Neural progenitor cell (in vitro differentiated cells): ENCODE results near the gene UBE2K. TPM values are rescaled to one million over a fixed set of nuclear protein-coding genes. Genes with fewer than 3 reads are reported as not detected.

Experiments used
- DNase-seq: peaks from one replicate; pipeline ENCODE4 v3.0.0-alpha.2; 2016; ENCODE audit warnings: low spot score
- H2AFZ ChIP-seq: fragments of 200-600 bp; sonication (generic); replicated peaks from 2 replicates; pipeline ENCODE4 v1.6.1; 2016; ENCODE audit warnings: antibody characterized with exemption
- H3F3A ChIP-seq: fragments of 200-600 bp; sonication (generic); 2 replicates; pipeline ENCODE4 v1.6.1; 2016; ENCODE audit warnings: antibody characterized with exemption, low read depth
- H3K27ac ChIP-seq: fragments of 200-600 bp; sonication (generic); 2 replicates; pipeline ENCODE4 v1.5.1; 2016; ENCODE audit warnings: mild to moderate bottlenecking
- H3K27me3 ChIP-seq: fragments of 200-600 bp; sonication (generic); 2 replicates; pipeline ENCODE4 v1.6.1; 2016; ENCODE audit warnings: mild to moderate bottlenecking, moderate library complexity
- H3K36me3 ChIP-seq: fragments of 200-600 bp; sonication (generic); 2 replicates; pipeline ENCODE4 v1.5.1; 2016
- H3K4me1 ChIP-seq: fragments of 200-600 bp; sonication (generic); 2 replicates; pipeline ENCODE4 v1.6.1; 2016; ENCODE audit warnings: mixed run types
- H3K4me2 ChIP-seq: fragments of 200-600 bp; sonication (generic); 2 replicates; pipeline ENCODE4 v1.6.1; 2016
- H3K4me3 ChIP-seq: fragments of 200-600 bp; sonication (generic); 2 replicates; pipeline ENCODE4 v1.5.1; 2016
- H3K79me2 ChIP-seq: fragments of 200-600 bp; sonication (generic); 2 replicates; pipeline ENCODE4 v1.6.1; 2016; ENCODE audit warnings: low read depth
- H3K9ac ChIP-seq: fragments of 200-600 bp; sonication (generic); 2 replicates; pipeline ENCODE4 v1.6.1; 2016
- H3K9me3 ChIP-seq: fragments of 200-600 bp; sonication (generic); 2 replicates; pipeline ENCODE4 v1.5.1; 2016; ENCODE audit warnings: low read depth
- H4K20me1 ChIP-seq: fragments of 200-600 bp; sonication (generic); 2 replicates; pipeline ENCODE4 v1.6.1; 2016; ENCODE audit warnings: low read depth
- H3K27ac Mint-ChIP-seq: 3 replicates; pipeline ENCODE4 v1.8.0; 2021; ENCODE audit warnings: mixed read lengths
- H3K27me3 Mint-ChIP-seq: 2 replicates; pipeline ENCODE4 v1.8.0; 2022; ENCODE audit warnings: low read depth, mild to moderate bottlenecking, inconsistent platforms, moderate library complexity, mixed read lengths; ENCODE audit not compliant: insufficient read depth
- H3K36me3 Mint-ChIP-seq: 3 replicates; pipeline ENCODE4 v1.8.0; 2021; ENCODE audit warnings: mixed read lengths
- H3K4me1 Mint-ChIP-seq: 3 replicates; pipeline ENCODE4 v1.8.0; 2021; ENCODE audit warnings: mixed read lengths
- H3K4me3 Mint-ChIP-seq: 3 replicates; pipeline ENCODE4 v1.8.0; 2021; ENCODE audit warnings: mild to moderate bottlenecking, moderate library complexity, mixed read lengths
- H3K9me3 Mint-ChIP-seq: 3 replicates; pipeline ENCODE4 v1.8.0; 2020; ENCODE audit warnings: mixed read lengths
- EZH2 ChIP-seq: fragments of 200-600 bp; sonication (generic); IDR thresholded peaks from 2 replicates; pipeline ENCODE4 v1.6.1; 2017; ENCODE audit warnings: antibody characterized with exemption, mild to moderate bottlenecking, moderate library complexity
- EZH2phosphoT487 ChIP-seq: fragments of 200-600 bp; sonication (generic); IDR thresholded peaks from 2 replicates; pipeline ENCODE4 v1.6.1; 2017; ENCODE audit warnings: antibody characterized with exemption
- total RNA-seq: library from RNA; depleted of rRNA; stranded (reverse); fragments of >200 nt; gene quantifications from 2 replicates; pipeline ENCODE4 v1.2.3, GENCODE V29; 2015; ENCODE audit warnings: low replicate concordance
- TF ChIP-seq, protein P1 (sequence below): fragments of 200-600 bp; sonication (generic); IDR thresholded peaks from 2 replicates; pipeline ENCODE4 v1.5.1; 2017; ENCODE audit warnings: antibody characterized with exemption, mild to moderate bottlenecking

Gene UBE2K
- total RNA-seq, 1 donor from 2014 or later: 61.8 TPM

DNA sequence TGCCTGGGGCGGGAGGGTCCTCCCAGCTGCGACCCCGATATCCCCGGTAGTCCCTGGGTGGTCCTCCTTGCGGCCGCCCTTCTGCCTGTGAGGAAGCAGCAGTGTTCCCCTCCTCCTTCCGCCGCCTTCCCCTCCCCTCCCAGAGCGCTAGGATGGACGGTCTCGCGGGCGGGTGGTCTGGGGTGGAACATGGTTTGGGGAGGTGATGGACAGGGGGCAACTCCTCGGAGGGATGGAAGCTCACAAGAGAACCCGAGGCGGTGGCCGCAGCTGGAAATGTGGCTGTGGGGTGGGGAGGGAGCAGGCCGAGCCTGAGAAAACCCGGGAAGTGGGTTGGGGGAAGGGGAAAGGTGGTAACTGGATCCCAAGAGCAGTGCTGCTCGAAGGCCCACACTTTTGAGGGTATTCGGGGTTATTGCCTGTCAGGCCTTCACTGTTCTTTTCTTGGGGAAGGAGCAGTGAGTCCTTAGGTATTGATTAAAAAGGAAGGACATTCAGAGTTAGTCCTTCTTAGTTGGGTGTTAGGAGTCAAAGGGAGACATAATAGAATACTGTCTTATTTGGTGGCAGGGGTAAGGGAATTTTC, 581 bp downstream of the UBE2K start:
- H3K4me1 ChIP-seq: peaks cover 19% of the 10 kb centered on the region
- Mint-ChIP-seq H3K27ac (peak overlapping the region; percentile 99), H3K36me3 (peaks cover 6% of the 10 kb centered on the region), H3K4me3 (peak overlapping the region; percentile 99), H3K9me3 (no peaks in the 10 kb centered on the region), H3K4me1 (peaks cover 25% of the 10 kb centered on the region), H3K27me3 (peaks cover 5% of the 10 kb centered on the region)
- H3F3A ChIP-seq: peaks cover 20% of the 10 kb centered on the region
- peaks cover 55% of the 10 kb centered on the region for H3K79me2 ChIP-seq
- peaks cover 46% of the 10 kb centered on the region for H4K20me1 ChIP-seq
- no peaks in the 10 kb centered on the region for H3K9me3 ChIP-seq
- H3K36me3 ChIP-seq: no peaks in the 10 kb centered on the region
- peak overlapping the region; percentile 80 for H2AFZ ChIP-seq
- H3K9ac ChIP-seq: peak overlapping the region; percentile 57
- TF ChIP-seq EZH2phosphoT487 (no peak), EZH2 (no peak)
- TF ChIP-seq, protein P1, sequence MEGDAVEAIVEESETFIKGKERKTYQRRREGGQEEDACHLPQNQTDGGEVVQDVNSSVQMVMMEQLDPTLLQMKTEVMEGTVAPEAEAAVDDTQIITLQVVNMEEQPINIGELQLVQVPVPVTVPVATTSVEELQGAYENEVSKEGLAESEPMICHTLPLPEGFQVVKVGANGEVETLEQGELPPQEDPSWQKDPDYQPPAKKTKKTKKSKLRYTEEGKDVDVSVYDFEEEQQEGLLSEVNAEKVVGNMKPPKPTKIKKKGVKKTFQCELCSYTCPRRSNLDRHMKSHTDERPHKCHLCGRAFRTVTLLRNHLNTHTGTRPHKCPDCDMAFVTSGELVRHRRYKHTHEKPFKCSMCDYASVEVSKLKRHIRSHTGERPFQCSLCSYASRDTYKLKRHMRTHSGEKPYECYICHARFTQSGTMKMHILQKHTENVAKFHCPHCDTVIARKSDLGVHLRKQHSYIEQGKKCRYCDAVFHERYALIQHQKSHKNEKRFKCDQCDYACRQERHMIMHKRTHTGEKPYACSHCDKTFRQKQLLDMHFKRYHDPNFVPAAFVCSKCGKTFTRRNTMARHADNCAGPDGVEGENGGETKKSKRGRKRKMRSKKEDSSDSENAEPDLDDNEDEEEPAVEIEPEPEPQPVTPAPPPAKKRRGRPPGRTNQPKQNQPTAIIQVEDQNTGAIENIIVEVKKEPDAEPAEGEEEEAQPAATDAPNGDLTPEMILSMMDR: no peak
- H3K4me3 ChIP-seq: peak overlapping the region; percentile 76
- H3K27ac ChIP-seq: peak overlapping the region; percentile 92
- DNase-seq: peak; percentile 77
- H3K27me3 ChIP-seq: no peaks in the 10 kb centered on the region
- peak overlapping the region; percentile 86 for H3K4me2 ChIP-seq

DNA sequence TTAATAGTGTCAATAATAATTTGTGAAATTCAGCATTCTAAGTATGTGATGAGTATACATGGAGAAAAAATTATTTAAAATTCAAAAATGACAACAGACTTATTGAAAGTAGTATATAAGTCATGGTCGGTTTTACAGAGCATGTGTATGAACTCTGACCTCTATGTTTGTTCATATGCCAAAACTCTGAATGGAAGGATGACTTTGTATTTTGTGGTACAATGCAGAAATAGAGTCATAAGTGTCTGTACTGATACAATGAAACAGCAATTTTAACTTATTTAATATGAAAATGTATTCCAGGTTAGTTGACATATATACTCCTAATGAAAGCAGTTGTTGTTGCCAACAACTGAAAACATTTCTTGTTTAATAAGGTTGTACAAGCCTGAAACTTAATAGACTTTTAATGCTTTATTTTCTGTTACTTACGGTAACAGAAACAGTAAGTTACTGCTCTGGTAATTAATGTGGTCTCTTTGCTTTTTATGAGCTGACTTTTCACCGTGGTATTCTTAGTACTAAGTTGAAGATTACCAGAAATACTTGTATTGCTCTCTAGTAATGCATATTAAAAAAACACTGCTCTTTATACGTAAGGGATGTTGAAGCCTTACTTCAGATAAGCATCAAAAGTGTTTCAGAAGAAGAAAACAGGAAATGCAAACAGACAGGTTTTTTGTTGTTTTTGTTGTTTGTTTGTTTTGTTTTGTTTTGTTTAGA, 1.9 kb downstream of the UBE2K start:
- Histone ChIP-seq H3K27ac (no peak overlapping the region), H3K4me2 (peak overlapping the region; percentile 86), H3K27me3 (no peaks in the 10 kb centered on the region), H3K79me2 (peaks cover 69% of the 10 kb centered on the region), H3K4me3 (peak overlapping the region; percentile 76), H3K9me3 (no peaks in the 10 kb centered on the region), H2AFZ (no peak overlapping the region), H3K36me3 (no peaks in the 10 kb centered on the region), H3F3A (peaks cover 23% of the 10 kb centered on the region), H3K4me1 (peaks cover 19% of the 10 kb centered on the region), H4K20me1 (peaks cover 54% of the 10 kb centered on the region), H3K9ac (peak overlapping the region; percentile 57)
- TF ChIP-seq, protein P1: no peak
- TF ChIP-seq EZH2phosphoT487 (no peak), EZH2 (no peak)
- peaks cover 9% of the 10 kb centered on the region for H3K36me3 Mint-ChIP-seq
- H3K27ac Mint-ChIP-seq: no peak overlapping the region
- peaks cover 5% of the 10 kb centered on the region for H3K27me3 Mint-ChIP-seq
- no peaks in the 10 kb centered on the region for H3K9me3 Mint-ChIP-seq
- H3K4me1 Mint-ChIP-seq: peaks cover 25% of the 10 kb centered on the region
- peak overlapping the region; percentile 99 for H3K4me3 Mint-ChIP-seq
- no peak for DNase-seq

DNA sequence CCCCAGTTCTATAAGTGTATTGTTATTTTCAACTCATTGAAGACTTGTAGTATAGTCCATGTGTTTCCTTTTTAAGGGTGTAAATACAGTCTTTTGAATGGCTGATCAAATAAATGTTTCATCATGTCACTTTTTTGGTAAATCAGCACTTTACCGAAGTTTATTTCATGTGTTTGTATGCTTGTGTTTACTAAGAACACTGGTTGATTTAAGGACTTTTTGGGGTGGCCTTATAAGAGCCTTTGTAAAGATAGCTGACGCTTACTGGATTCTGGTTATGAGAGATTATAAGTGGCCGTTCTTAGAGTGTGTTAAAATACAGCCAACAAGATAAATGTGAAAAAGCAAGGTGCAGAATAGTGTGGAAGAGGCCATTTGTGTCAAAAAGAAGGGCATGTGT, 2.6 kb downstream of the UBE2K start:
- H3K27me3 Mint-ChIP-seq: peaks cover 5% of the 10 kb centered on the region
- peaks cover 25% of the 10 kb centered on the region for H3K4me1 Mint-ChIP-seq
- TF ChIP-seq EZH2phosphoT487: no peak
- TF ChIP-seq, protein P1: no peak
- no peak for TF ChIP-seq EZH2
- peak overlapping the region; percentile 7 for H3K4me3 Mint-ChIP-seq
- Histone ChIP-seq H4K20me1 (peaks cover 54% of the 10 kb centered on the region), H2AFZ (no peak overlapping the region), H3K4me1 (peaks cover 19% of the 10 kb centered on the region), H3K4me2 (peak overlapping the region; percentile 86), H3K4me3 (peak overlapping the region; percentile 76), H3K9me3 (no peaks in the 10 kb centered on the region), H3K27ac (no peak overlapping the region), H3K36me3 (no peaks in the 10 kb centered on the region), H3K27me3 (no peaks in the 10 kb centered on the region), H3K9ac (peak overlapping the region; percentile 57), H3F3A (peaks cover 26% of the 10 kb centered on the region), H3K79me2 (peaks cover 76% of the 10 kb centered on the region)
- no peak overlapping the region for H3K27ac Mint-ChIP-seq
- no peak for DNase-seq
- H3K36me3 Mint-ChIP-seq: peaks cover 12% of the 10 kb centered on the region
- H3K9me3 Mint-ChIP-seq: no peaks in the 10 kb centered on the region
